GM12872 (cell line): ENCODE measurements around the gene SCPEP1.

ENCODE experiments used
- TF ChIP-seq, protein P1 (sequence below): IDR thresholded peaks from 3 replicates; pipeline ENCODE4 v1.5.1; 2011; ENCODE audit warnings: low read depth, mild to moderate bottlenecking, low read length, moderate library complexity; ENCODE audit not compliant: insufficient read depth

Gene SCPEP1

GRCh38 chr17:56982312-56982711 is 4.4 kb downstream of the SCPEP1 start:
- TF ChIP-seq, protein P1, sequence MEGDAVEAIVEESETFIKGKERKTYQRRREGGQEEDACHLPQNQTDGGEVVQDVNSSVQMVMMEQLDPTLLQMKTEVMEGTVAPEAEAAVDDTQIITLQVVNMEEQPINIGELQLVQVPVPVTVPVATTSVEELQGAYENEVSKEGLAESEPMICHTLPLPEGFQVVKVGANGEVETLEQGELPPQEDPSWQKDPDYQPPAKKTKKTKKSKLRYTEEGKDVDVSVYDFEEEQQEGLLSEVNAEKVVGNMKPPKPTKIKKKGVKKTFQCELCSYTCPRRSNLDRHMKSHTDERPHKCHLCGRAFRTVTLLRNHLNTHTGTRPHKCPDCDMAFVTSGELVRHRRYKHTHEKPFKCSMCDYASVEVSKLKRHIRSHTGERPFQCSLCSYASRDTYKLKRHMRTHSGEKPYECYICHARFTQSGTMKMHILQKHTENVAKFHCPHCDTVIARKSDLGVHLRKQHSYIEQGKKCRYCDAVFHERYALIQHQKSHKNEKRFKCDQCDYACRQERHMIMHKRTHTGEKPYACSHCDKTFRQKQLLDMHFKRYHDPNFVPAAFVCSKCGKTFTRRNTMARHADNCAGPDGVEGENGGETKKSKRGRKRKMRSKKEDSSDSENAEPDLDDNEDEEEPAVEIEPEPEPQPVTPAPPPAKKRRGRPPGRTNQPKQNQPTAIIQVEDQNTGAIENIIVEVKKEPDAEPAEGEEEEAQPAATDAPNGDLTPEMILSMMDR, result no peak

DNA sequence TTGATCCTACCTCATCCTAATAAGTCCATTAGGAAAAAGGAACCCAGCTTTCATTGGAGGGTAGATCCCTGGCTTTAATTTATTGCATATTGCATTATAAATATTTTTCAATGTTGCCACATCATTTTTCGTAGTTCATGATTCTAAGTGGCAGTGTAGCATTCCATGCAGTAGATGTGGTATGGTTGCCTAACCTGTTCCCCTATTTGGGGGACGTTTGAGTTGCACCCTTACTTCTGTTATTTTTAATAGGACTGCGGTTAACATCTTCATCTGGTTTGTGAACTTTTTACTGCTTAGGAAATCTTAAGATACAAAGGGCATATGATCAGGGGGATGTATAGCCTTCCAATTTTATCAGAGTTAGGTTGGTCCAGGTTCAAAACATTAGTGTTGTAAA is 5.4 kb downstream of the SCPEP1 start:
- TF ChIP-seq, protein P1, result no peak

GRCh38 chr17:56985371-56986162 is 7.6 kb downstream of the SCPEP1 start:
- TF ChIP-seq, protein P1, result no peak

GRCh38 chr17:56987283-56987834 is 9.4 kb downstream of the SCPEP1 start:
- TF ChIP-seq, protein P1, result no peak

DNA sequence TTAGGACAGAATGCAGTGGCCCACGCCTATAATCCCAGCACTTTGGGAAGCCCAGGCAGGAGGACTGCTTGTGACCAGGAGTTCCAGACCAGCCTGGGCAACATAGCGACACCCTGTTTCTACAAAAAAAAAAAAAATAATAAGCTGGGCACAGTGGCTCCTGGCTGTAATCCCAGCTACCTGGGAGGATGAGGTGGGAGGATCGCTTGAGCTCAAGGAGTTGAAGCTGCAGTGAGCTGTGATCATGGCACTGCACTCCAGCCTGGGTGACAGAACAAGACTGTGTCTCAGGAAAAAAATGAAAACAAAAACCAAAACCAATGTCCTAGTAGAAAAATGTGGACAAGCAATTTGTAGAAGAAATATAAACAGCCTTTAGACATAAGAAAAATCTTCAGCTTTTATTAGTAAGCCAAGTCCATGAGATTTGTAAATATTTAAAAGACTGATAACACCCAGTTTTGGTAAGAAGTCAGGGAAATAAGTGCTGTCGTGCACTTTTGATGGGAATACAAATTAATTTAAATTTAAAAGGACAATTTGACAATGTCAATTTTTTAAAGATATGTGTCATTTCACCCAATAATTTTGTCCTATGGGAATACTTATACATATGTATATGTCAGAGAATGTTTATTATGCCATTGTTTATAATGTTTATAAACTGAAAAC is 11.1 kb downstream of the SCPEP1 start:
- TF ChIP-seq, protein P1, result no peak

GRCh38 chr17:56992364-56992763 is 14.4 kb downstream of the SCPEP1 start:
- TF ChIP-seq, protein P1, result no peak

DNA sequence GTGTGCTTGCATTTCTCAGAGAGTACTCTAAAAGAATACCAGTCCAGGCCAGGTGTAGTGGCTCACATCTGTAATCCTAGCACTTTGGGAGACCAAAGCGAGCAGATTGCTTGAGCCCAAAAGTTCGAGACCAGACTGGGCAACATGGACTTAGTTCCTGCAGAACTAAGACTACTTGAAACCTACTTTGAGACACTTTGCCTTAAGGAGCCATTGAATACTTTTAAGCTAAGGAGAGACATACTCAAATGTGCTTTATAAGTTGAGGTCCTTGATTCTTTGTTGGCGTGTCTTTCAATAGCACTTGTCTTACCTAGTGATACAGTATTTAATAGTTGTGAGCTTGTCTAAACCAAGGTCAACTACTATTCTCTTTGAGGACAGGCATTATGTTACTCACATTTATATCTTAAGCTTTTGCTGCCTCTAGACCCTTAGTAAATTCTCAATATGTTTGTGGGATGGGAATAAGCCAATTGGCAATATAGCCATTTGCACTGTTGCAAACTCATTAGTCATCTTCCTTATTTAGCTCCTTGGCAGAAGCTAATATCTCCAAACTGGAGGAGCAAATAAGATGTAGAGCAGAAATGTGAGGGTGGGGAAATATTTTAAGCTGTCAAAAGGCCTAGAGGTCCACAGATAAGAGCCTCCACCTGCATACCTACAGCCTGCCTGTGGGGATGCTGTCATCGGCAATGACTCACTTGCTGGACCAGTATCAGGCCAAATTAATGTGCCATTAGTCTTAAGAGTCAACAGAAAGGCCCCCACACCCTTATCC is 16.3 kb downstream of the SCPEP1 start:
- TF ChIP-seq, protein P1, result no peak
